ENCODE measurements around the gene ZNF223. TPM values are rescaled to one million over a fixed set of nuclear protein-coding genes. Genes with fewer than 3 reads are reported as not detected.

Gene ZNF223
- total RNA-seq, 1 experiment from 2014 or later, result 2.2 TPM

GRCh38 chr19:44002566-44003460 lies 49.0 kb upstream of the ZNF223 start, which contains the start of gene ZNF230:
TSS of gene ZNF230 (plus strand) at chr19:44002957. CDS start at chr19:44007079, 4,122 bp downstream.
- in situ Hi-C loops (cut with HindIII; ENCODE audit: low pct_unique_long_range_greater_than_20kb, low sequenced_read_pairs), result no loop called here
- TSS peak; percentile 93 for BruUV-seq (replicated peaks)
- H3K27ac ChIP-seq (ENCODE audit: low read length), result peak within 1 kb of the TSS; percentile 93

More at GRCh38 chr19:44002566-44003460, 49.0 kb upstream of the ZNF223 start, which contains the start of gene ZNF230:
- DNase-seq (ENCODE audit: low read depth, low spot score) (peak; percentile 80), ATAC-seq (peak; percentile 99)
- POLR2A ChIA-PET, result no interaction called here
- intact Hi-C loops (cut with micrococcal nuclease; ENCODE audit: unreplicated experiment), result no loop called here
- Histone ChIP-seq H3K9me3 (ENCODE audit: control insufficient read depth, insufficient read depth, low read depth, low read length) (no peaks in the 10 kb centered on the region), H3K27me3 (ENCODE audit: control insufficient read depth, insufficient read depth, low read length) (no peaks in the 10 kb centered on the region), H3K4me1 (ENCODE audit: control insufficient read depth, insufficient read depth, low read length) (no peaks in the 10 kb centered on the region; the same call in none of the 2 replicates), H3K36me3 (ENCODE audit: control insufficient read depth, insufficient read depth, low read length) (peaks cover 3% of the 10 kb centered on the region; the same call in 1 of the 2 replicates), H3K4me3 (ENCODE audit: low read depth in 2 of 2, low read length in 2 of 2) (peak within 1 kb of the TSS; percentile 73 to 92)
- peak; percentile 52; the same call in 1 of the 2 replicates for TF ChIP-seq POLR2AphosphoS5 (IDR thresholded peaks at IDR 0.05; ENCODE audit: low read depth, low read length)
- no peak for TF ChIP-seq REST (IDR thresholded peaks at IDR 0.05; ENCODE audit: insufficient read depth in 1 of 2, low read depth in 2 of 2, low read length in 1 of 2)
- peak; percentile 62 for TF ChIP-seq TCF7L2 (IDR thresholded peaks at IDR 0.05; ENCODE audit: low read depth, low read length)
- peak; percentile 60; the same call in 1 of the 2 replicates for TF ChIP-seq SIN3A (IDR thresholded peaks at IDR 0.05; ENCODE audit: borderline replicate concordance, insufficient read depth, low read depth, low read length)
- TF ChIP-seq CTCF (IDR thresholded peaks at IDR 0.05), result no peak
- CTCF ChIA-PET, result no interaction called here
